ENCODE data around the gene GABRR2. TPM values are rescaled to one million over a fixed set of nuclear protein-coding genes. Genes with fewer than 3 reads are reported as not detected.

Gene GABRR2
- total and polyA plus RNA-seq, 2 of the 4 experiments (the other 2 are of a cell fraction) = 0.26 TPM; not detected in 1

DNA sequence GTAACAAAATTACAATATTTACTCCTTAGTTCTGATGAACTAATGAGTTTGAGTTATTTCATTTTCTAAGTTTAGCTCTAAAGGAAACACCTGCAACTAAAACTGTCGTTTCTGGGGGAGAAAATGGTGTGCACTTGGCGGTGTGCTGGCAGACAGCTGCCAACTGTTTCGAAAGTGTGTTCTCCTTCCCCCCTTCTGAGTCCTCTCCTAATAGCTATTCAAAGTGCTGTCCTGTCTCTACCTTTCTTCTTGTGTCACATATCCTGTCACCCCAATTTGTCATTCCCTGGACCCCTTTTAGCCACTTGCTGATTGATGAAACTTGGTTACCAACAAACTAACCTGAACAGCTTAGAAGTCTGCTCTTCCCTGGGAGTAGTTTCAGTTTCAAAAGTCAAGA lies 42.3 kb upstream of the GABRR2 start:
- H3K23ac ChIP-seq (ENCODE audit: low read depth, low read length) = no peak overlapping the region
- H3K4ac ChIP-seq (ENCODE audit: low read depth, low read length) = no peak overlapping the region
- H3K4me2 ChIP-seq (ENCODE audit: low read depth, low read length) = peak overlapping the region; percentile 75; the same call in 1 of the 2 replicates
- no peak overlapping the region for H2AFZ ChIP-seq (replicated peaks; ENCODE audit: low read length, poor library complexity)
- no peak overlapping the region for H2BK120ac ChIP-seq (ENCODE audit: low read depth, low read length)
- no peak overlapping the region for H2BK5ac ChIP-seq (ENCODE audit: low read depth, low read length, poor library complexity, severe bottlenecking)
- no peak overlapping the region for H2AK5ac ChIP-seq (ENCODE audit: low read depth, low read length)
- H3K4me3 ChIP-seq (ENCODE audit: insufficient read depth, low read depth, low read length) = peak overlapping the region; percentile 34; the same call in 1 of the 2 replicates
- no peak for TF ChIP-seq MAFK (IDR thresholded peaks at IDR 0.05; ENCODE audit: low read depth, low read length)
- no peak for TF ChIP-seq POLR2A (IDR thresholded peaks at IDR 0.05; ENCODE audit: low read depth, low read length)
- TF ChIP-seq BHLHE40 (IDR thresholded peaks at IDR 0.05; ENCODE audit: low read depth, low read length) = no peak
- no peak for TF ChIP-seq FOS (IDR thresholded peaks at IDR 0.05; ENCODE audit: low read depth, low read length)
- TF ChIP-seq CEBPB (IDR thresholded peaks at IDR 0.05; ENCODE audit: low read depth, low read length) = no peak
- no peak for TF ChIP-seq SMC3 (IDR thresholded peaks at IDR 0.05; ENCODE audit: low read depth, low read length)
- no peak for TF ChIP-seq MXI1 (IDR thresholded peaks at IDR 0.05; ENCODE audit: borderline replicate concordance, low read depth, low read length)
- H4K5ac ChIP-seq (ENCODE audit: low read depth, low read length) = no peak overlapping the region
- no peak overlapping the region for H3K14ac ChIP-seq (replicated peaks; ENCODE audit: low read depth, low read length)
- no peak overlapping the region for H2BK20ac ChIP-seq (ENCODE audit: low read depth, low read length)
- H2BK15ac ChIP-seq (ENCODE audit: low read depth, low read length) = no peak overlapping the region
- no peaks in the 10 kb centered on the region for H4K20me1 ChIP-seq (ENCODE audit: insufficient read depth, low read length)
- H3K9me3 ChIP-seq (ENCODE audit: control insufficient read depth, insufficient read depth, low read length) = no peaks in the 10 kb centered on the region
- dilution Hi-C loops (cut with HindIII; ENCODE audit: low sequenced_read_pairs, unreplicated experiment) = no loop called here
- H3K18ac ChIP-seq (ENCODE audit: low read depth, low read length) = no peak overlapping the region
- in situ Hi-C loops (cut with MboI; ENCODE audit: low sequenced_read_pairs) = loop anchor here (25.0 kb wide), 2 partner anchors 220 to 370 kb away; partner anchors contain the start of gene PM20D2
- H3K27me3 ChIP-seq (ENCODE audit: control insufficient read depth, insufficient read depth, low read length) = no peaks in the 10 kb centered on the region
- ChIA-PET CTCF (interaction anchor here (2.0 to 2.3 kb wide), 2 partner anchors 10 to 15 kb away, joined by 8 read pairs; no protein-coding TSS in a partner anchor), POLR2A (ENCODE audit: unreplicated experiment) (no interaction called here)
- no peak overlapping the region for H3K27ac ChIP-seq (ENCODE audit: insufficient read depth, low read length)
- no peak overlapping the region for H4K91ac ChIP-seq (ENCODE audit: insufficient read depth, low read depth, low read length)
- no peak overlapping the region for H4K8ac ChIP-seq (ENCODE audit: low read depth in 2 of 2, low read length in 2 of 2)
- no peak overlapping the region for H3K56ac ChIP-seq (ENCODE audit: extremely low read depth, insufficient read depth, low read length)
- no peaks in the 10 kb centered on the region for H3K4me1 ChIP-seq (ENCODE audit: control insufficient read depth, insufficient read depth, low read length)
- H3K79me1 ChIP-seq (ENCODE audit: low read depth in 1 of 2, low read length in 2 of 2) = 0 out of 4 replicates have a peak, but pooled peaks cover 0 to 3% of the 10 kb centered on the region in 2 experiments
- no peak for ATAC-seq (ENCODE audit: low read depth)
- H3K9me1 ChIP-seq (ENCODE audit: insufficient read depth, low read length) = no peaks in the 10 kb centered on the region
- no peak overlapping the region for H3K9ac ChIP-seq (ENCODE audit: low read depth, low read length)
- intact Hi-C loops (cut with micrococcal nuclease) = no loop called here
- H2AK9ac ChIP-seq (replicated peaks; ENCODE audit: low read depth, low read length, poor library complexity) = no peak overlapping the region
- no TSS peak for BruUV-seq (replicated peaks)
- no CpG with 5 or more reads among the region's 3 CpGs for WGBS, 2 experiments (ENCODE audit: extremely low coverage in 2 of 2, insufficient read length in 1 of 2)
- no peaks in the 10 kb centered on the region for H3K36me3 ChIP-seq (ENCODE audit: control insufficient read depth, insufficient read depth, low read length)
- DNase-seq = no peak

Data from IMR-90 (cell line).